Measurements from ENCODE around the gene SWI5. TPM values are rescaled to one million over a fixed set of nuclear protein-coding genes. Genes with fewer than 3 reads are reported as not detected.

Gene SWI5
- total RNA-seq, 1 experiment from 2014 or later: 22.4 TPM

DNA sequence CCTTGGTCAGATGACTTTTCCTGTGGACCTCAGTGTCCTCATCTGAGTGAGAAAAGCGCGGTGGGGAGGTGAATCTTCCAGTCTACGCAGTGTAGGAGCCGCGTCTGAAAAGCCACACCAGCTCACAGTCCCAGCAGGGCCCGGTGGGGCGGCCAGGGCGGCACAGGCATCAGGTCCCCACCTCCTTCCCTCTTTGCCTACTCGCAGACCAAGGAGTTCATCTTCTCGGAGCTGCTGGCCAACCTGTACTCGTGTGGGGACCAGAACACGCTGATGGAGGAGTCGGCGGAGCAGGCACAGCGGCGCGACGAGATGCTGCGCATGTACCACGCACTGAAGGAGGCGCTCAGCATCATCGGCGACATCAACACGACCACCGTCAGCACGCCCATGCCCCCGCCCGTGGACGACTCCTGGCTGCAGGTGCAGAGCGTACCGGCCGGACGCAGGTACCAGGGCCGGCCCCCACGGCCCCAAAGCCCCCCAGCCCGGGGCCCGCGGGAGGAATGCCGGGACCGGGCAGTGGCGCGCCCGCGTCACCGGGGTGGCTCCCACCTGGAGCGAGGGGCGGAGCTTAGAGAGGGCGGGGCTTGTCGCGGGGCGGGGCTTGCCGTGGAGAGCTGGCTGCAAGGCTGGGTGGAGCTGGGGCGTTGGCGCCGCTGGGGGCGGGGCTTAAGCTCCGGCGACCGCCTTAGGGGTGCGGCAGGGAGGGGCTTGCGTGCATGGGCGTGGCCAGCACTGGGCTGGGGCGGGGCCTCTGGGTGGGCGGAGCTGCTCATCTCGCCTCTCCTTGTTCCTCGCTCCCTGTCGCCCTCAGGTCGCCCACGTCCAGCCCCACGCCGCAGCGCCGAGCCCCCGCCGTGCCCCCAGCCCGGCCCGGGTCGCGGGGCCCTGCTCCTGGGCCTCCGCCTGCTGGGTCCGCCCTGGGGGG lies 25.9 kb upstream of the SWI5 start:
- no peaks in the 10 kb centered on the region for H3K9me2 ChIP-seq (ENCODE audit: insufficient read depth)
- ATAC-seq: peak; percentile 90
- ChIA-PET RAD21 (ENCODE audit: low non-redundant PET in 1 of 2, low total read pairs in 2 of 2, uncharacterized antibody in 2 of 2, unreplicated experiment in 2 of 2) (no interaction called here), CTCF (interaction anchor here (0.6 to 1.6 kb wide), 6 partner anchors 10 to 170 kb away, joined by 3 to 5 read pairs (median 3); partner anchors contain the start of gene DNM1), POLR2A (interaction anchor here (0.5 to 1.1 kb wide), 9 partner anchors 9 to 176 kb away, joined by 3 to 4 read pairs (median 3); no protein-coding TSS in a partner anchor)
- peak overlapping the region; percentile 72 to 74 for H3K4me3 ChIP-seq (replicated peaks in 1 of 2; ENCODE audit: low read depth in 1 of 2, low read length in 2 of 2)
- H3K27me3 ChIP-seq (ENCODE audit: insufficient read depth, low read length): no peaks in the 10 kb centered on the region
- H3K36me3 ChIP-seq (ENCODE audit: control insufficient read depth in 1 of 2, insufficient read depth in 2 of 2, low read length in 2 of 2): no peaks in the 10 kb centered on the region; a peak in 1 of 4 replicates
- intact Hi-C loops (cut with micrococcal nuclease): no loop called here
- peaks cover 11% of the 10 kb centered on the region for H3K79me2 ChIP-seq (ENCODE audit: insufficient read depth, low read length)
- peak; percentile 87 for DNase-seq (ENCODE audit: low read depth, low spot score)
- TF ChIP-seq TCF7L2 (IDR thresholded peaks at IDR 0.05; ENCODE audit: borderline replicate concordance, extremely low read depth, insufficient read depth, insufficient read length) (peak; percentile 12), POLR2AphosphoS5 (IDR thresholded peaks at IDR 0.05; ENCODE audit: low read depth, low read length) (peak; percentile 68; the same call in 1 of the 2 replicates), EZH2 (IDR thresholded peaks at IDR 0.05) (no peak), CEBPB (IDR thresholded peaks at IDR 0.05; ENCODE audit: low read depth) (no peak)
- no peaks in the 10 kb centered on the region for H4K20me1 ChIP-seq (ENCODE audit: insufficient read depth)
- TSS peak; percentile 83 for BruUV-seq (replicated peaks)
- peak overlapping the region; percentile 91 for H3K4me2 ChIP-seq (ENCODE audit: low read length)
- no peaks in the 10 kb centered on the region for H3K9me3 ChIP-seq (ENCODE audit: control insufficient read depth in 1 of 2, insufficient read depth in 1 of 2, low read depth in 1 of 2, low read length in 2 of 2)
- no peak overlapping the region for H2AFZ ChIP-seq (ENCODE audit: low read depth, low read length, poor library complexity, severe bottlenecking)
- peak overlapping the region; percentile 94 for H3K9ac ChIP-seq (ENCODE audit: low read length)
- peak overlapping the region; percentile 84 for H3K27ac ChIP-seq (ENCODE audit: low read depth, low read length)
- H3K4me1 ChIP-seq (ENCODE audit: control insufficient read depth in 1 of 2, insufficient read depth in 2 of 2, low read length in 2 of 2): peaks cover 8 to 25% of the 10 kb centered on the region in 2 experiments; a peak in 3 of 4 replicates

Measured in HCT116 (cell line).